ENCODE data around the gene PHC2. TPM values are rescaled to one million over a fixed set of nuclear protein-coding genes. Genes with fewer than 3 reads are reported as not detected.

The PHC2 gene
- total RNA-seq, 3 donors from 2014 or later (not counting 1 experiment from before 2014, with no cell fraction given): 36.6 to 46.6 (median 39.5) TPM

DNA sequence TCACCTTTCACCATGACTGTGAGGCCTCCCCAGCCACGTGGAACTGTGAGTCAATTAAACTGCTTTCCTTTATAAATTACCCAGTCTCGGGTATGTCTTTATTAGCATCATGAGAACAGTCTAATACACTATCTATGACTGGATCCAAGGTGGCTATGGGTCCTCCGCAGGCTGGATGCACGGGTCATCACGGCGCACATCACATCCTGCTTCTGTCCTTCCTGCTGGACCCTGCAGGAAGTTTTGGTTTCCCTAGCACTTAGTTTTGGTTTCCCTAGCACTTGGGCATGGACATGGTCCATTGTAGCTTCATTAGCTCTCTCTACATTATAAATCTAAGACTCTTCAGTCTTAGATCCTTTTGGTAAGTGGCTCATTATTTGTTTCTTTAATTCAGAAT, 14.2 kb upstream of the PHC2 start:
- Mint-ChIP-seq H3K4me1 (no peaks in the 10 kb centered on the region), H3K9me3 (no peaks in the 10 kb centered on the region), H3K36me3 (no peaks in the 10 kb centered on the region), H3K4me3 (no peak overlapping the region), H3K27ac (no peak overlapping the region), H3K27me3 (ENCODE audit: low read depth in 2 of 2) (peaks cover 20 to 49% of the 10 kb centered on the region in 2 donors)
- Histone ChIP-seq H3K36me3 (ENCODE audit: control insufficient read depth, insufficient read depth, low read length) (no peaks in the 10 kb centered on the region), H3K4me1 (ENCODE audit: control insufficient read depth, insufficient read depth, low read length) (no peaks in the 10 kb centered on the region), H3K4me3 (ENCODE audit: low read length) (no peak overlapping the region), H3K27ac (ENCODE audit: low read length) (no peak overlapping the region), H3K27me3 (ENCODE audit: control insufficient read depth, insufficient read depth, low read length) (peaks cover 2% of the 10 kb centered on the region), H3K9me3 (ENCODE audit: control insufficient read depth, insufficient read depth, low read length) (no peaks in the 10 kb centered on the region)
- WGBS (ENCODE audit: insufficient coverage): 83% methylated on average over 6 of the region's 6 CpGs
- no peak for ATAC-seq
- DNase-seq: no peak
- TF ChIP-seq, protein P1, sequence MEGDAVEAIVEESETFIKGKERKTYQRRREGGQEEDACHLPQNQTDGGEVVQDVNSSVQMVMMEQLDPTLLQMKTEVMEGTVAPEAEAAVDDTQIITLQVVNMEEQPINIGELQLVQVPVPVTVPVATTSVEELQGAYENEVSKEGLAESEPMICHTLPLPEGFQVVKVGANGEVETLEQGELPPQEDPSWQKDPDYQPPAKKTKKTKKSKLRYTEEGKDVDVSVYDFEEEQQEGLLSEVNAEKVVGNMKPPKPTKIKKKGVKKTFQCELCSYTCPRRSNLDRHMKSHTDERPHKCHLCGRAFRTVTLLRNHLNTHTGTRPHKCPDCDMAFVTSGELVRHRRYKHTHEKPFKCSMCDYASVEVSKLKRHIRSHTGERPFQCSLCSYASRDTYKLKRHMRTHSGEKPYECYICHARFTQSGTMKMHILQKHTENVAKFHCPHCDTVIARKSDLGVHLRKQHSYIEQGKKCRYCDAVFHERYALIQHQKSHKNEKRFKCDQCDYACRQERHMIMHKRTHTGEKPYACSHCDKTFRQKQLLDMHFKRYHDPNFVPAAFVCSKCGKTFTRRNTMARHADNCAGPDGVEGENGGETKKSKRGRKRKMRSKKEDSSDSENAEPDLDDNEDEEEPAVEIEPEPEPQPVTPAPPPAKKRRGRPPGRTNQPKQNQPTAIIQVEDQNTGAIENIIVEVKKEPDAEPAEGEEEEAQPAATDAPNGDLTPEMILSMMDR (IDR thresholded peaks at IDR 0.05): no peak
- intact Hi-C loops (cut with micrococcal nuclease): no loop called here

DNA sequence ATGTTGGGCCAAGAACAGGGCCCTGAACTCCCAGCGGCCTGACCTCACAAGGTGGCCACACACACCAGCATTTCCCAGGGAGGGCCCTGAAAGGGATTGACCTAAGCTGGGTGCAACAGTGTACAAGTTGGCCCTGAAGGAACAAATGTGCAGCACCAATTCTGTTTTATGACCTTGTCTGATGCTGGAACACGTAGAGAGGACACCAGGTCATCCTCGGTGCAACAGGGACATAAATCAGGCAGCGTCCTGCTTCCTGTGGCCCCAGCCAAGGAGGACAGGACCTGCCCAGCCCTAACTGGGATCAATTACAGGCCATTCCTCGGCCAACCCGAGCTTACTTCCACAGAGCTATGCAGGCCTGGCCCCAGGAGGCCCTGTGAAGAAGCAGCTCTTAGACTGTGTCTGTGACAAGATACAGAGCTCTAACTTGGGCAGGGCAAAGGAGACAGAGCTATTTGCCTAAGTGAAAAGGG, 12.8 kb upstream of the PHC2 start:
- no peaks in the 10 kb centered on the region for H3K9me3 ChIP-seq (ENCODE audit: control insufficient read depth, insufficient read depth, low read length)
- TF ChIP-seq, protein P1 (IDR thresholded peaks at IDR 0.05): no peak
- DNase-seq (no peak), ATAC-seq (no peak)
- Mint-ChIP-seq H3K9me3 (no peaks in the 10 kb centered on the region), H3K27me3 (ENCODE audit: low read depth in 2 of 2) (peaks cover 24 to 40% of the 10 kb centered on the region in 2 donors), H3K36me3 (no peaks in the 10 kb centered on the region), H3K27ac (no peak overlapping the region), H3K4me3 (no peak overlapping the region), H3K4me1 (no peaks in the 10 kb centered on the region)
- H3K4me3 ChIP-seq (ENCODE audit: low read length): no peak overlapping the region
- intact Hi-C loops (cut with micrococcal nuclease): no loop called here
- H3K27ac ChIP-seq (ENCODE audit: low read length): no peak overlapping the region
- H3K4me1 ChIP-seq (ENCODE audit: control insufficient read depth, insufficient read depth, low read length): no peaks in the 10 kb centered on the region
- 84% methylated on average over 6 of the region's 6 CpGs for WGBS (ENCODE audit: insufficient coverage)
- H3K36me3 ChIP-seq (ENCODE audit: control insufficient read depth, insufficient read depth, low read length): no peaks in the 10 kb centered on the region
- H3K27me3 ChIP-seq (ENCODE audit: control insufficient read depth, insufficient read depth, low read length): no peaks in the 10 kb centered on the region

DNA sequence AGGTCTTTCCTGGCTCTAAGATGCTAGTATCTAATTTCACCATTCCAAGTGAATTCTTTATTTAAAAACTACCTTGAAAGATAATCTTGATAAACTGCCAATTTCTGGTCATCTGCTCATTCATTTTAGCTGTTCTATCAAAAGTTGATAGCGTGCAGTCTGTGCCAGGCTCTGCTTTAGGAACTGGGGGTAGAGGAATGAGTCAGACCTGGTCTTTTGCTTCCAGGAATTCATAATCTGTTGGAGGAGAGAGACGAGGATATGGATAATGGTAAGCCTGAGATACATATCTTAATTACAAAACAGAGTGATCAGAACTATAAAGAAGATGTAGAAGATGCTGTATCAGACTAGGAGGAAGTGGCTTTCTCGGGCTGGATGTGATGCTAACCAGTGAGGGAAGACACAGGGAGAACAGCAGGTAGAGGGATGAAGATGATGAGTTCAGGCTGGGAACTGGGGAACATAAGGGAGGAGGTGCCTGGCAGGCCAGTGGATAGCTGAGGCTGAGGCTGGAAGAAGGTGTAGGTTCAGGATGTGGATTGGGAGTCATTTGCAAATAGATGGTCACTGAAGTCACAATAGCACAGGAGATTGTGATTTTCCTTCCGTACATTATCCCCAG, 12.3 kb upstream of the PHC2 start:
- H3K27me3 Mint-ChIP-seq (ENCODE audit: low read depth in 2 of 2): peaks cover 19 to 34% of the 10 kb centered on the region in 2 donors

More for the DNA sequence above, 12.3 kb upstream of the PHC2 start:
- 58% methylated on average over 4 of the region's 4 CpGs for WGBS (ENCODE audit: insufficient coverage)
- H3K27ac Mint-ChIP-seq: no peak overlapping the region
- no peak overlapping the region for H3K4me3 Mint-ChIP-seq
- TF ChIP-seq, protein P1 (IDR thresholded peaks at IDR 0.05): no peak
- H3K36me3 ChIP-seq (ENCODE audit: control insufficient read depth, insufficient read depth, low read length): no peaks in the 10 kb centered on the region
- no peaks in the 10 kb centered on the region for H3K27me3 ChIP-seq (ENCODE audit: control insufficient read depth, insufficient read depth, low read length)
- no peaks in the 10 kb centered on the region for H3K4me1 ChIP-seq (ENCODE audit: control insufficient read depth, insufficient read depth, low read length)
- H3K27ac ChIP-seq (ENCODE audit: low read length): no peak overlapping the region
- H3K4me1 Mint-ChIP-seq: no peaks in the 10 kb centered on the region
- H3K9me3 Mint-ChIP-seq: no peaks in the 10 kb centered on the region
- no peak for DNase-seq
- no peak for ATAC-seq
- no peaks in the 10 kb centered on the region for H3K36me3 Mint-ChIP-seq
- no peaks in the 10 kb centered on the region for H3K9me3 ChIP-seq (ENCODE audit: control insufficient read depth, insufficient read depth, low read length)
- intact Hi-C loops (cut with micrococcal nuclease): no loop called here
- no peak overlapping the region for H3K4me3 ChIP-seq (ENCODE audit: low read length)

Measured in natural killer cell (primary cell).